GM19395 (cell line): ENCODE results near the gene BRMS1.
"Not testable (repeated sequence)": the region's sequence is repeated elsewhere in the genome, so short reads cannot be mapped to it uniquely, and the experiment has no call there.

ENCODE experiments used
- ATAC-seq: cut with Tn5 transposase; IDR thresholded peaks from one replicate; pipeline ENCODE4 v1.9.1; 2021; ENCODE audit warnings: mild to moderate bottlenecking, moderate library complexity; ENCODE audit not compliant: unreplicated experiment

BRMS1 gene, protein sequence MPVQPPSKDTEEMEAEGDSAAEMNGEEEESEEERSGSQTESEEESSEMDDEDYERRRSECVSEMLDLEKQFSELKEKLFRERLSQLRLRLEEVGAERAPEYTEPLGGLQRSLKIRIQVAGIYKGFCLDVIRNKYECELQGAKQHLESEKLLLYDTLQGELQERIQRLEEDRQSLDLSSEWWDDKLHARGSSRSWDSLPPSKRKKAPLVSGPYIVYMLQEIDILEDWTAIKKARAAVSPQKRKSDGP

DNA sequence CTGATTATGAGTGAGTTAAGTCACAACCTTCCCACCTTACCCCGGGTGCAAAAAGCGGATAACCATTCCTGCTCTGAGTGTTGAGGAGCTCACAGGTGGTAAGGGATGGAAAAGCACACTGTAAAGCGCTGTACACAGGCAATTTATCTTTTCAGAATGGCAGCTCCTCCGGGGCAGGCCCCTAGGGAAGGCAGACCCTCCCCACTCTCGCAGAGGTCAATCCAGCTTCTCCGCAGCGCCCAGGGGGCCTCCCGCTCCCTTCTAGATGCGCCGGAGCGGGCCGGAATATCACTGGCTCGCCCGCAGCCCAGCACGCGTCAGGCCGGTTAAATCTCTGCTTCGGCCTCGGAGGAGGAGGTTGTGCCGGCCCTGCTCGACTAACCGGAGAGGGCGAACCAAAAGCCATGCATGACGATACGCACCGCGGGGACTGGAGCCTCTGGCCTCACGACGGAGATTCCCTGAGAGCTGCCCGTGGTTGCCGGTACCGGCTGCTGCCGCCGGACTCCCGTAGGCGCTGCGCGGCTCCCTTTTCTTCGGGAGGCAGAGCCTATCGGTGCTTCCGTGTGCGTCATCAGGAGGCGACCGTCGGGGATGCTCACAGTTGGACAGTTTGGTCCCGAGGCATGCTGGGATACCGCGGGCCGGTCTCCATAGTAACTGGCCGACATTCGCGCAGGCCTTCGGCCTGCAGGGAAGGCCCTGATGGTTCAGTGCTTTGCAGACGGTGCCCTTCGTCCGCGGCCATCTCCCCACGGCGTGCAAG, at the start of gene BRMS1:
TSS of gene BRMS1 (minus strand) at position 555 of the 766 bp plus-strand sequence. CDS start 2,870 bp downstream, outside the sequence.
- peak; percentile 63 for ATAC-seq

DNA sequence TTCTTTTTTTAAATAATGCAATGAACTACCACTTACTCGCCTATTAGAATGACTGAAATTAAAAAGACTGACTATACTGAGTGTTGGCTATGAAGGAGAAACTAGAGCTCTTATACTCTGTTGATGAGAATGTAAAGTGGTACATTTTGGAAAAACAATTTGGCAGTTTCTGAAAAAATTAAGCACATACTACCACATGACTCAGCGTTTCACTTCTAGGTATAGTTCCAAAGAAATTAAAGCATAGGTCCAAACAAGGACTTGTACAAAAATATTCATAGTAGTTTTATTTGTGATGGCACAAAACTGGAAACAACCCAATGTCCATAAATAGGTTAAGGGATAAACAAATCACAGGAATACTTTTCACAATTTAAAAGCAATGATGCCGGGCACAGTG, 49.0 kb upstream of the BRMS1 start:
- no peak for ATAC-seq

DNA sequence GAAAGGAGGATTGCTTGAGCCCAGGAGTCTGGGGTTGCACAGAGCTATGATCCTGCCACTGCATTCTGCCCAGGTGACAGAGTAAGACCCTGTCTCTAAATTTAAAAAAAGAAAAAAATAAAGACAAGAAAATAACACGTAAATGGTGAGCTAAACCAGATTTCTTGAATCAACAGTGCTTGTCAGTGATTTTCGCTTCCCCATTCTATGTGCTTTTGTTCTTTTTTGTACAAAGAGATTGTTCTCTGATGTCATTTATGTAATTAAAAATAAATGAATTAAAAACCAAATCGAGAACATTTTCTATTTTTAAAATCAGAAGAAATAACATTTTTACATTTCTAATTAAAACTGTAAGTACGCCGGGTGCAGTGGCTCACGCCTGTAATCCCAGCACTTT, 46.4 kb upstream of the BRMS1 start:
- no peak for ATAC-seq

DNA sequence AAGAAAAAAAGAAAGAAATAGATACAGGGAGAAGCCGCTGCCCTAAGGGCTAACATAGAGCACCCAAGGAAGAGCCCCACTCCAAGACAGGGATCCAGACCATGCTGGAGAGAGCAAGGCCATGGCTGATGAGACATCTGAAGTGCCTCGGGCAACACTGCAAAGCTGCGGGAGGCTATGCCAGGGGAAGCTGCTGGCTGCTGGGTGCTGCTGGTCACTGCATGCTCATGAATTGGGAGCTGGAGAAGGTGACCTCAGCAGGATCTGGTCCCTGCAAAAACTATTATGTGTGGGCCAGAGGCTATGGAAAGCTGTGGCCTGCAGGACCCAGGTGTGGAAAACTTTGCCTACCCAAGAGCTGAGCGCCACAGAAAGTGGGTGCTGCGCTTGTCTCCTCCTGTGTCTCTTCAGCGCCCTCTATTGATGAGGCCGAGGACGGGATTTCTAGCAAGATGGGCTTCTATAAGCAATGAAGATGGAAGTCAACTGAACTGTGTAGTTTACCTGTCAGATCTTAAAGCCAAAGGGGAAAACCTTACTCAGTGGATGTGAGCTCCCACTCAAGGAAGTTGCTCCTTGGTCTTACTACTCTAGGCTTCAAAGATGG, 44.0 kb upstream of the BRMS1 start:
- ATAC-seq, result no peak

DNA sequence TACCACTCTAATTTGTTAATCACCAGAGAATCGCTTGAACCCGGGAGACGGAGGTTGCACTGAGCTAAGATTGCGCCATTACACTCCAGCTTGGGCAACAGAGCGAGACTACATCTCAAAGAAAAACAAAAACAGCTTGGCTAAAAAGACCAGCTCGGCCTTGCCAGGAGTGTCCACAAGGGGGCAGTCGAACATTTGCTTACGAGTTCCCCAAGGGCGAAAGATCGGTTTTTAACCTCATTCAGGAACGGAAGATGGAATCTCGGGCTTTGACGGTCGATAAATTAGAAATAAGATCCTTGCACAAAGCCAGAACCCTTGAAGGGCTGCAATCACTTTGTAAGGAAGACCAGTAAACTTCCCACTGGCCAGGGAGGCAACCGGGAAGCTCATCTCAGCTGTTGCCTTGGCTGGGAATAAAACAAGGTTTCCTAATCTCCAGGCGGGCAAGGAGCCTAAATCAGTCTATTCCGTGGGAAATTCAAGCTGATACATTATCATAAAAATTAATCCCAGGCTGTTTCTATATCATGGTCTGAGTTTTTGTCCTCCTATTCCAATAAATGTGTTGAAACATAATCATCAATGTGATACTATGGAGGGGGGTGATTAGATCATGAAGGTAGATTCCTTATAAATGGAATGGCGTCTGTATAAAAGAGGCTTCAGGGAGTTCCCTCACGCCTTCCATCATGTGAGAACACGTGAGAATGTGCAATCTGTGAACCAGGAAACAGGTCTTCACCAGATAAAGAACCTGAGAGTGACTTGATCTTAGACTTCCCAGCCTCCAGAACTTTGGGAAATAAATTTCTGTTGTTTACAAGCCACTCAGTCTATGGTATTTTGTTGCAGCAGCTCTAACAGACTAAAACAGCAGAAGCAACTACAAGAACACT, 41.5 kb upstream of the BRMS1 start:
- ATAC-seq, result no peak

- not testable (repeated sequence) for ATAC-seq
These were observed 39.4 kb upstream of the BRMS1 start for GRCh38 chr11:66384316-66384715.

GRCh38 chr11:66380264-66380663, 35.4 kb upstream of the BRMS1 start:
- not testable (repeated sequence) for ATAC-seq

- ATAC-seq, result not testable (repeated sequence)
These were observed 28.9 kb upstream of the BRMS1 start for GRCh38 chr11:66373690-66374287.

GRCh38 chr11:66373265-66373664, 28.4 kb upstream of the BRMS1 start:
- ATAC-seq, result no peak

DNA sequence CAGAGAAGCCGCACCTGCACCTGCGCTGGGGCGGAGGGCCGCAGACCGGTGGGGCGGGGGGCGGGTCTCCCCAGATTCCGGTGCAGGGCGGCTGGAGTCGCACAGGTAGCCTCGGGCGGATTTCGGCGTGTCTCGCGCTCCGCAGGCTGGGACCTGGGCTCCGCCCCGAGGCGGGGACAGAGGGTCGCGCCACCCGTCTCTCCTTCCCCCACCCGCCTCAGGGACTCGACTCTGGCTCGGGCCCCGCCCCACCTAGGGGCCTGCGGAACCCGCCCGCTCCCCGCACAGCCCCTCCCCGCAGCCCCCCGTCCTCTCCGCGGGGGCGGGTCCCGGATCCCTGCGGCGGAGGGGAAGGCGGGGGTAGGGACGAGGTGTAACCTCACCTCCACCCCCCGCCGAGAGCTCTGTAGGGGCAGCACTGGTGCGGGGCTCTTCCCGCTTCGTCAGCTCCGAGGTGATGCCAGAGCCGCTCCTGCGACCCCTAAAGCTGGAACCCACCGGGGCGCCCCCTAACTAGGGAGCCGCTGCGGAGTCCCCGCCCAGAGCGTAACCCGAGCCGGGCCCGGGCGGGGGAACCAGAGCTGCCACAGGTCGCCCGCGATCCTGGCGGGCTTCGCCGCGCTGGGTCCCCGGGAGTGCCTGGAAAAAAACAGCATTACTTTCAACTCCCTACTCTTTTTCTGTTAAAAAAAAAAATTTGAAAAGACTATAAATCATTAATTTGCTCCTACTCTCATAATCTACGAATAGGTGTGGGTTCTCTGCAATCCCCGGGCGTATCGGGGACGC, 26.9 kb upstream of the BRMS1 start, which contains the start of gene SLC29A2:
TSS of gene SLC29A2 (minus strand) at position 134 of the 789 bp plus-strand sequence. CDS start 169 bp downstream, outside the sequence.
- ATAC-seq, result peak; percentile 71

GRCh38 chr11:66369073-66369894, 24.4 kb upstream of the BRMS1 start:
- ATAC-seq, result no peak

DNA sequence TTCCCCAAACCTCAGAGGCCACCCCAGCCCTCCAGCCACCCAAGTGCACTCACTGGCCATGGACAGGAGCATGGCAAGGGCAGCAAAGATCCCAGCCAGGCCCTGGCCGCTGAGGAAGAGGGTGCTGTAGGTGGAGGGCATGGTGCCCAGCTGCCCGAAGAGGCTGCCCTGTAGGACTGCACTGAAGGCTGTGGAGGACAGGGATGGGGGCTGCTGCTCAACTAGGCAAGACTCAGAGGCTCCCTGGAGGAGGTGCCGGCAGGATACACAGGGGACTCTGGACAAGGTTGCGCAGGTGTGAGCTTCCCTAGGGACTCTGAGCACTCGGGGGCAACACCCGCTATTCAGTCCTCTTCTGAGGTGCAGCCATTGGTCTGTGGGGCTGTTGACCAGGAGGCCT, 23.6 kb upstream of the BRMS1 start:
- ATAC-seq, result no peak

GRCh38 chr11:66367561-66368312, 22.8 kb upstream of the BRMS1 start:
- ATAC-seq, result no peak

GRCh38 chr11:66366844-66367477, 22.1 kb upstream of the BRMS1 start:
- no peak for ATAC-seq

DNA sequence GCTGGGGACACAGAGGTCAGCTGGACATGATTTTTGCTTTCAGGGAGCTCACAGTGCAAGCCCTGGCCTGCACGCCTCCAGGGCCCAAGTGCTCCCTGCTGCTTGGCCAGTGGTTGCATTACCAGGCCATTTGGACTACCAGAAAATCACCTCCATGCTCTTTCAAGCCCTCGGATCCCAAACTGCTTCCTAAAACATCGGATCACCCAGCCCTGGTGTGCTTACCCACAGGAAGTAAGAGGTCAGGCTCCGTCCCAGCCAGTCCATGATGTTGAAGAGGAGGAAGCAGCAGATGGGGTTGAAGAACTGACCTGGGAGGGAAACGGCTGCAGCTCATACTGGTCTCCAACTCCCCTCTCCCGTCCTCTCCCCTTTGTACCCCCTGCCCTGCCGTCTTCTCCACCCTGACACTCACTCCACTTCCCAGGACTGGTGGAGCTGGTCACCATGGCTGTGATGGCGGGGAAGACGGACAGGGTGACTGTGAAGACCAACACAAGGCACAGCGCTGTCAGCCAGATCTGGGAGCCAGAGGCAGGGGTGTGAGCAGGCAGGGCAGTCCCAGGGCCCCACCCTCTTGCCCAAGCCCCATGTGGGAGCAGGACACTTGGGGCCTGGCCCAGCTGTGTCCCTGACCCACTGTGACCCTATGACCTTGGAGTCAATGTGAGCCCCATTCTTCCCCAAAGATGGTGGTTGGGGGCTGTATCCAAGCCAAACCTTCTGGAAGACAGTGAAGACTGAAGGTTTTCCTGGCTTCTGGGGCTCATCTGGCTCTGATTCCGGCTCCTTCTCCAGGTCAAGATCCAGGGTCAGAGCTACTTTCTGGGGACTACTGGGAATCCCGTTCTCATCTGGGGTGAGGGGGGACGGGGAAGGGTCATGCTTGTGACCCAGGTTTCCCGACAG, 21.1 kb upstream of the BRMS1 start:
- no peak for ATAC-seq

DNA sequence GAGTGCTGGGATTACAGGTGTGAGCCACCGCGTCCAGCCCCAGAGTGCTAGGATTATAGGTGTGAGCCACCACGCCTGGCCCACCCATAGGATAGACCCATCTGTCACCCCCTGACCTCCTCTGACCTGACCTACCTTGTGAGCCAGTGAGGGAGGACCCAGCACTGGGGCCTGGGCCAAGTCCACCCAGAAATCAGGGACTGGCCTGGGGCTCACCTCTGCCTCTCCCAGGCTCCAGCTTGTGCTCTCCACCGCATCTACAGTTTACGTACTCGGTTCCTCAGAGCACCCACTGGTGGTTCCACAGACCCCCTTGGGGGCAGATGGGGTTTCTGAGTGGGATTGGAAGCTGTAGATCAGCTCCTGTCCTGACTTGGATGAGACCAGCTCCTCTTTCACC, 20.3 kb upstream of the BRMS1 start:
- ATAC-seq, result no peak
